ENCODE data around the gene OAF. TPM values are rescaled to one million over a fixed set of nuclear protein-coding genes. Genes with fewer than 3 reads are reported as not detected.

OAF gene
- total and polyA plus RNA-seq, 2 donors: 25.5 to 50.2 TPM

DNA sequence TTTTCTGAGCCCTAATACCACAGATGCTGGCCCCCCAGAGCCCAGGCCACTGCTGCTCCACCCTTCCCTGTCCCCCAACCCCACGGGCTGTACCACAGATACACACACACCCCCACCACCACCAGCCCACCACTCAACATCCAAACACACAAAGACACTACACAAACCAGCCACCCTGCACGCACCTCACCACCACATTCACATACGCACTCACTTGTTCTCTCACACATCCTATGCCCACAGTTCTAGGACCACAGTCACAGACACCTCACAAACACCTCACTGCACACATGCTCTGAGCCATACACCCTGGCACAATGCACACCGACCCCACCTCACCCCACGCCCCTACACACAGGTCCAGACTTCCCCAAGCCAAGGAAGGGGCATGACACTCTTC lies 22.5 kb upstream of the OAF start:
- WGBS: 86% methylated on average over 5 of the region's 5 CpGs
- Histone ChIP-seq H3K4me1 (ENCODE audit: insufficient read depth) (no peaks in the 10 kb centered on the region), H3K36me3 (ENCODE audit: insufficient read depth) (no peaks in the 10 kb centered on the region), H3K27ac (ENCODE audit: low read depth) (peak overlapping the region; percentile 11), H3K4me3 (ENCODE audit: low read depth, low read length) (no peak overlapping the region)
- no peak for DNase-seq (ENCODE audit: extremely low spot score)

DNA sequence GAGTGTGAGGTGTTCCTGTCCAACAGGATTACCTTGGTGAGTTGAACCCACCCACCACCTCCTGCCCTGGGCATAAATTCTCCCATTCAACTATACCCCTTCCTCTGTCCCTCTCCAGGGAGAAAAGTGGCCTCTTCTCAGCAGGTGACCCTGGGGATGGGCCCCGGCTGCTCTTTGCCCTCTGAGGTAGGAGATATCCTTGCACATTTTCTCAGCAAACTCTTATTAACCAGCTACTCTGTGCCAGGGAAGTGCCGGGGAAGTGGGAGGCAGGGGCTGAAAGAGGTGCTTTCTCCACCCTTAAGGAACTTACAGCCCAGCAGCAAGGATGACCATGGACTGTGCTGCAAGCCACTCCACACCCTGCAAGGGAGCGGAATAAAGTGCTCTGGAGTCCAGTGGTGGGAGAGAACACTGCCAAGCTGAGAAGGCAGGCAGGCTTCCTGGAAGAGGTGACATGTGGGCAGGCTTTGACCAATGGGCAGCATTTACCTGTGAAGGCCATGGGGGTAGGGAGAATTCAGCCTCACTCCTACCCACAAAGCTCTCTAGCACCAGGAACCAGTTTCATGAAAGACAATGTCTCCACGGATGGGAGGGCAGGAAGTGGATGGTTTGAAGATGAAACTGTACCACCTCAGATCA lies 21.9 kb upstream of the OAF start:
- H3K36me3 ChIP-seq (ENCODE audit: insufficient read depth): no peaks in the 10 kb centered on the region
- no peak overlapping the region for H3K4me3 ChIP-seq (ENCODE audit: low read depth, low read length)
- whole genome bisulfite sequencing: 90% methylated on average over 4 of the region's 4 CpGs
- no peak overlapping the region for H3K27ac ChIP-seq (ENCODE audit: low read depth)
- H3K4me1 ChIP-seq (ENCODE audit: insufficient read depth): no peaks in the 10 kb centered on the region
- no peak for DNase-seq (ENCODE audit: extremely low spot score)

DNA sequence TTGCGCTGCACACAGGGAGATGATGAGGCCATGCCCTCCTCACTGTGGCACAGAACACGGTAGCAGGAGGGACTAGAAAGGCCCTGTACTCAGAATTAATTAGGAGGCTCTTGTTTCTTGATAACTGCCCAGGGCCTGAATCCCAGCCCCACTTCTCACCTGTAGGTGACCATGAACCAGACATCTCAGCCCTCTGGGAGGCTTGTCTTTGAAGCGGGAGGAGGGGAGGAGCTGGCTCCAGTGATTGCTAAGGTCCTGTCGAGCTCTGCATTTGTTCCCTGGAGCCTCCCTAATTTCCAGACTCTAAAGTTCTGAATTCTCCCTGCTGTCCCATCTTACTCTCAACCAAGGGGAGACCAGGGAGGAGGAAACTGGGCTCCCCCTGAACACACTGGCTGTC lies 19.8 kb upstream of the OAF start:
- no peak overlapping the region for H3K4me3 ChIP-seq (ENCODE audit: low read depth, low read length)
- H3K4me1 ChIP-seq (ENCODE audit: insufficient read depth): no peaks in the 10 kb centered on the region
- no peak for DNase-seq (ENCODE audit: extremely low spot score)
- no peak overlapping the region for H3K27ac ChIP-seq (ENCODE audit: low read depth)
- 90% methylated on average over 4 of the region's 4 CpGs for WGBS
- no peaks in the 10 kb centered on the region for H3K36me3 ChIP-seq (ENCODE audit: insufficient read depth)

DNA sequence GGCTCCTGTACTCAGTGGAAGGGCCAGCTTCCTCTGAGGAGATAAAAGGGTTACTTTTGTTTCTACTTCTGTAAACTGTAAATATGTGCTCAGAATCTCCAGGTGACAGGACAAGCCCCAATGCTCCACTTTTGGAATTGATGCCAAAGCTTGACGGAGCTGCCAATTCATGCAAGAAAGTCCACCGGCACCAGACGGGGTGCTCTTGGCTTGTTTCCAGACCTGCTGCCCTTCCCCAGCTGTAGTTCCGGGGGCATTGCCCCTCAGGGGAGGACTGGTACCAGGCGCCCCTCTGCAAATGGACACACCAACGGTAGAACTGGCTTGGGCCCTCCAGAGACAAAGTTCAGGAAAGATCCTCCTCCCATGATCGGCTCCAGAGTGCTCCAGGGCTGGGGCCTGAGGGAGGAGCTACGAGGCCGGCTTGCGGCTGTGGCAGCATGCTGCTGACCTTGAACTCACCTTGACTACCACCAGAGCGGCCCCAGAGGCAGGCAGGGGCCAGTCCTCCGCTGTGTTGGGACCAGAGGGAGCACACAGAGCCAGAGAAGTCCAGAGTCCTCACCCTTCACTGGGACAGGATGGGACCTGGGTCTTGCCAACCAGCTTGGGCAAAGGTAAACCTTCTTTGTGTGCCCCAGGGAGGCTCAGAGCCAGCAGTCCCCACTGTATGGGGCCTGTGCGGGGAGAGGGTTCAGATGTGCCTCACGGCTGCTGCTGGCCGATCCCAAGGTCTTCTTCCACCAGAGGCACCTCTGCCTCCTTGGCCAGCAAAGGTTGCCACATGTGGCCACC lies 17.8 kb upstream of the OAF start:
- Histone ChIP-seq H3K27ac (ENCODE audit: low read depth) (no peak overlapping the region), H3K4me1 (ENCODE audit: insufficient read depth) (no peaks in the 10 kb centered on the region), H3K36me3 (ENCODE audit: insufficient read depth) (no peaks in the 10 kb centered on the region), H3K4me3 (ENCODE audit: low read depth, low read length) (no peak overlapping the region)
- 73% methylated on average over 15 of the region's 15 CpGs for WGBS
- no peak for DNase-seq (ENCODE audit: extremely low spot score)

DNA sequence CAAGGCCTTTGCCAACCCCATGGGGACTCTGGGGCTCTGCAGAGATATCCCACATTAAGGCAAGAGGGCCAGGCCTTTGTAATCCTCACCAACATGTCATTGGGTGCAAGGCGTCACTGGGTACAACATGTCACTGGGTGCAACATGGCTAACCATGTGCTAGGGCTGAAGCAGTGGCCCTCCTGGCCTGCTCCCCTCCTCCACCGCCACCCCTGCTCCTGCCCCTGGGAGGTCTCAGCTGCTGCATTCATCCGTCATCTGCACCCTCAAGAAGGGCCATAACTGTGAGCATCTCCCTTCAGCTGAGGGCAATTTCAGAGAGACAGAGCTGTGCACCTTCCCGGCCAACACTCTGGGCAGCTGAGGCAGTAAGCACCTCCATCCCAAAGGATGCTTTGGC lies 16.7 kb upstream of the OAF start:
- Histone ChIP-seq H3K4me3 (ENCODE audit: low read depth, low read length) (no peak overlapping the region), H3K36me3 (ENCODE audit: insufficient read depth) (no peaks in the 10 kb centered on the region), H3K4me1 (ENCODE audit: insufficient read depth) (no peaks in the 10 kb centered on the region), H3K27ac (ENCODE audit: low read depth) (no peak overlapping the region)
- 96% methylated on average over 4 of the region's 4 CpGs for WGBS
- no peak for DNase-seq (ENCODE audit: extremely low spot score)

DNA sequence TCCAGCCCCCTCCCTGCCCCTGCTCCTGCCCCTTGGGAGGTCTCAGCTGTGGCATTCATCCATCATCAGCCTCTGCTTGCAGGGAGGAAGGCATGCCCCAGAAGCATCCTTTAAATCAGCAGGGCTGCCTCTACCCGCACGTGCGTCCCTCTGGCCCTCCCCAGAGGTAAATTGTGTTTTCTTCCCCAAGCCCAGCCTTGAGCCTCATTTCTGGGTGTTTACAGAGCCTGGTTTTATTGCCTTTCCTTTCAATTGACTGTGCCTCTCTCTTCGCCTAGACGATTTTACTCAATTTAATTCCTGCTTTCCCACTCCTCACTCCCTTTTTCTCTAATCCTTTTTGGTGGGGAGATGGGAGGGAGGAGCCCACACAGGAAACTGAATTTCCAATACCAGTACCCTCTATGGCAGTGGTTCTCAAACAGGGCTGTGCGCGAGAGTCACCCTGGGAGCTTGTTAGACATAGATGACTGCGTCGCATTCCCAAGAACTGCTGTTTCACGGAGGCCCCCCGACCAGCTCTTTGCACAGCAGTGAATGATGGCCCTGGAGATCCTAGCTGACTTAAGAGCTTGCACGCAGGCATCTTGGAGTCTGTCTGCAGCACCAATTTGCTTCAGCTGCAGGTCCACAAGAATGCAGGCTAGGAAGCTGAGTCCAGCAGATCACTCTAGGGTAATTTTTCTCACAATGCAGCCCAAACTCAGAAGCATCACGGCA lies 15.1 kb upstream of the OAF start:
- Histone ChIP-seq H3K4me1 (ENCODE audit: insufficient read depth) (no peaks in the 10 kb centered on the region), H3K36me3 (ENCODE audit: insufficient read depth) (no peaks in the 10 kb centered on the region), H3K4me3 (ENCODE audit: low read depth, low read length) (no peak overlapping the region), H3K27ac (ENCODE audit: low read depth) (no peak overlapping the region)
- no peak for DNase-seq (ENCODE audit: extremely low spot score)
- WGBS: 60% methylated on average over 13 of the region's 13 CpGs

DNA sequence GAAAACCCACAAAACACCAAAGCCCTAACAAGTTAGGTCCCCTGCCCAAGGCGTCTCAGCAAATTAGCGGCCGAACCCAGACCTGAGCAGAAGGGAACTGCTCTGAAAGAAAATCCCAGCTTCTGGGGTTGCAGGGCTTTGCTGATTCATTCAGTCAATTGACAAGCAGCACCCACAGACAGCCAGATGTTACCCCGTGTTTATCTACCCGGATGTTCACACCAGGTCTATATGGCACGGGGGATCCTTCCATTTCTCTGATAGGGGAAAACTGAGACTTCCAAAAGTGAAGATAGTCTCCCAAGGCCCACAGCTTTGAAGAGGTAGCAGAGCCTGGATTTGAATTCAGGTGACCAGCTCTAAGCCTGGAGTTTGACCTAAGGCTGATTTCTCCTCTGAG lies 14.0 kb upstream of the OAF start:
- no peak for DNase-seq (ENCODE audit: extremely low spot score)
- Histone ChIP-seq H3K36me3 (ENCODE audit: insufficient read depth) (no peaks in the 10 kb centered on the region), H3K27ac (ENCODE audit: low read depth) (no peak overlapping the region), H3K4me1 (ENCODE audit: insufficient read depth) (no peaks in the 10 kb centered on the region), H3K4me3 (ENCODE audit: low read depth, low read length) (no peak overlapping the region)
- 84% methylated on average over 6 of the region's 6 CpGs for WGBS

DNA sequence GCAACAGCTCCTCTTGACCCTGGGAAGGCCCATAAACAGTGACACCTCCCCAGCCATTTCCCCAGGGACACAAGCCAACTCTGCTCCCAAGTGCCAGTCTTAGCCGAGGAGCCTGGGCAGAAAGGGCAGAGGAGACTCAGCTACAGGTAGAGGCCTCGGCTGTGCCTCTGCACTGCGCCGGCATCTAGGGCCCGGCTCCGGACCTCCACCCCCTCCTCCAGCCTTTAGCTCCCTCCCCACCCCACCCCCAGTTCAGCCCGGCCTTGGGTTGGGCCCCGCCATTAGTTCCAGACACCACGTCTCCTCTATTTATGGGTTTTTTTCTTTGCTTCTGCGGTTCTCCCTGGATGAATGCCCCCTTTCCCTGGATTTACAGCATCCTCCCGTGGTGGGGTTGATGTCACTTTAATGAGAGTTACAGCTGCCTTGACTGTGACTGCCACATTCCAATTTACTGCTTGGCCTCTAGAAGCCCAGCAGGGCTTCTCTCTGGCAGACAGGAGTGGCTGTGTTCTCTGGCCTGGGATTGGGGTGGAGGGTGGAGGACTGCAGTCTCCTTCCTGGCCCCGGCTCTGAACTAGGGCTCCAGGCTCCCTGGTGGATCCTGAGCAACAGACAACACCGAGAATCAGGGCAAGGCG lies 13.5 kb upstream of the OAF start:
- Histone ChIP-seq H3K27ac (ENCODE audit: low read depth) (peak overlapping the region; percentile 25), H3K4me3 (ENCODE audit: low read depth, low read length) (no peak overlapping the region), H3K36me3 (ENCODE audit: insufficient read depth) (no peaks in the 10 kb centered on the region), H3K4me1 (ENCODE audit: insufficient read depth) (no peaks in the 10 kb centered on the region)
- DNase-seq (ENCODE audit: extremely low spot score): no peak
- WGBS: 49% methylated on average over 14 of the region's 14 CpGs

DNA sequence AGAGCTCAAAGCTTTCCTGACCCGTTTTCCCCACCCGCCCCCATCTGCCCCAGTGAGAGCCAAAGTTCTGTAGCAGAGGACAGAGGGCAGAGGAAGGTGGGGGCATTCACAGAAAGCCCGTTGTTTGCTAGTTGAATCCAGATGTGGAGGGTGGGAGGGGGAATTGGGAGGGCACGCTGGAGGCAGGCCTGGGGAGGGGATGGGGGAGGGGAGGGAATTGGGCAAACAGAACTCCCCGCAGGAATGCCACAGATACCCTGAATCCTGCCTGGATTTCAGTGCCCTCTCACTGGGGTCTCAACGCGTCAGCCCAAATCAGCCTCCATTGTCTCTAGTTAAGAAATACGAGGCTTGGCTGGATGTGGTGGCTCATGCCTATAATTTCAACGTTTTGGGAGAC lies 12.9 kb upstream of the OAF start:
- DNase-seq (ENCODE audit: extremely low spot score): no peak
- no peak overlapping the region for H3K4me3 ChIP-seq (ENCODE audit: low read depth, low read length)
- no peaks in the 10 kb centered on the region for H3K4me1 ChIP-seq (ENCODE audit: insufficient read depth)
- no peak overlapping the region for H3K27ac ChIP-seq (ENCODE audit: low read depth)
- WGBS: 67% methylated on average over 9 of the region's 9 CpGs
- H3K36me3 ChIP-seq (ENCODE audit: insufficient read depth): no peaks in the 10 kb centered on the region

DNA sequence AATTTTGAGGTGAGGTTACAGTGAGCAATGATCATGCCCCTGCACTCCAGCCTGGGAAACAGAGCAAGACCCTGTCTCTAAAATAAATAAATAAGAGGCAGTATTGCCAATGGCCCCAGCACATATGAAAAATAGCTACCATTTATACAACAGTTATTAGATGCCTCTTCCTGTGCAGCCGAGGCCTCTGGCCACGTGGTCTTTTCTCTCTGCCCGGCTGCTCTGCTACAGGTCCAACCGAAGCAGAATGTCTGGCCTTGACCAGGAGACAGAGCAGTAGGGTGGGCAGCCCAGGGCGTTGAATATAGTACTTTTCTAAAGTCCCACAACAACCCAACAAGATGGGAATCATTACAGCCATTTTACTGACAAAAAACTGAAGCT lies 12.4 kb upstream of the OAF start:
- Histone ChIP-seq H3K36me3 (ENCODE audit: insufficient read depth) (no peaks in the 10 kb centered on the region), H3K27ac (ENCODE audit: low read depth) (no peak overlapping the region), H3K4me3 (ENCODE audit: low read depth, low read length) (no peak overlapping the region), H3K4me1 (ENCODE audit: insufficient read depth) (no peaks in the 10 kb centered on the region)
- DNase-seq (ENCODE audit: extremely low spot score): no peak
- WGBS: 79% methylated on average over 5 of the region's 5 CpGs

DNA sequence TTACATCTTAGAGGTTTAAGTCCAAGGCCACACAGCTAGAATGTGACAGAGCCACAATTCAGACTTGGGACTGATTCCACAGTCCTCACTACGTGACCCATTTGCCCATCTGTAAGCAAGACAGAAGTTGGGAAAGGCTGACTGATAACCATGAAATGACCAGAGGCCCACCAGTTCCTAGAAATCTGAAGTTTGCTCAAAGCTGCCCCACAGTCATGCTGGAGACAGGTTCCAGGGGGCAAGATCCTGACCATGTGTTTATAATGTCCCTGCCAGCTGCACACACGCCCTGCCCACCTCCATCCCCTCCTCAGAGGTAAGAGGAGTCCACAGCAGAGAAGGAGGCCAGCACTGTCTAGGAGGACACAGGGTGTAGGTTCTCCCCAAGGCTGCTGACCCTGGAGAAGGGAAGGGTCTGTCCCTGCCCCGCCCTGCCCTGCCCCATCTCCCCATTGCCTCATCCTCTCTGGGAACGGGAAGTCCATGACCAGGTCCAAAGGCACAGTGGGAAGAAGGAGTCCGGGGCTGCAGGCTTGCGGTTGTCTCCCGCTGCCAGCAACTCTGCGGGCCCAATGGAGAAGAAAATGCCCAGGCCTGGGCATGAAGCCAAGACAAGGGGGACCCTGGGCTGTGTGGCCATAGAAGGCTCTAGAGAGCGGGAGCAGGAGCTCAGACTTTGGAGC lies 11.9 kb upstream of the OAF start:
- Histone ChIP-seq H3K4me3 (ENCODE audit: low read depth, low read length) (no peak overlapping the region), H3K36me3 (ENCODE audit: insufficient read depth) (no peaks in the 10 kb centered on the region), H3K27ac (ENCODE audit: low read depth) (no peak overlapping the region), H3K4me1 (ENCODE audit: insufficient read depth) (peaks cover 2% of the 10 kb centered on the region)
- 90% methylated on average over 9 of the region's 9 CpGs for WGBS
- DNase-seq (ENCODE audit: extremely low spot score): no peak

DNA sequence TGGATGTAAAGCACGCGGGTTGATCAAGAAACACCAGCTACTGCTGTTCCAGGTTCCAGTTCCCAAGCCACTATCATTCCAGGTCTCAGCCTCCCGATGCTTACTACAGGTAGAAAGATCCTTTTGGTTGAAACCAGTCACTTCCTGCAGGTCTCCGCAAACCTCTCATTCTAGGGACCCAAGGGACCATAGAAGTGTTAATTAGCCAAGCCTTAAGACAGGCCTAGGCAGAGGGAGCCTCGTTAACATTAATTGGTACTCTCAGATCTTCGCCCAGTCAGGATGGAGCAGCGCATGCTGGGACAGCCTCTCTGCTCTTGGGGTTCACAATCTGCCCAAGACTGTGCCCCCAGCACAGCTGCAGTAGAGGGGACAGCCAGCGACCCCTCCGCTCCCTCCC lies 11.2 kb upstream of the OAF start:
- H3K36me3 ChIP-seq (ENCODE audit: insufficient read depth): no peaks in the 10 kb centered on the region
- H3K4me3 ChIP-seq (ENCODE audit: low read depth, low read length): no peak overlapping the region
- peaks cover 2% of the 10 kb centered on the region for H3K4me1 ChIP-seq (ENCODE audit: insufficient read depth)
- no peak overlapping the region for H3K27ac ChIP-seq (ENCODE audit: low read depth)
- 91% methylated on average over 9 of the region's 9 CpGs for WGBS
- no peak for DNase-seq (ENCODE audit: extremely low spot score)

DNA sequence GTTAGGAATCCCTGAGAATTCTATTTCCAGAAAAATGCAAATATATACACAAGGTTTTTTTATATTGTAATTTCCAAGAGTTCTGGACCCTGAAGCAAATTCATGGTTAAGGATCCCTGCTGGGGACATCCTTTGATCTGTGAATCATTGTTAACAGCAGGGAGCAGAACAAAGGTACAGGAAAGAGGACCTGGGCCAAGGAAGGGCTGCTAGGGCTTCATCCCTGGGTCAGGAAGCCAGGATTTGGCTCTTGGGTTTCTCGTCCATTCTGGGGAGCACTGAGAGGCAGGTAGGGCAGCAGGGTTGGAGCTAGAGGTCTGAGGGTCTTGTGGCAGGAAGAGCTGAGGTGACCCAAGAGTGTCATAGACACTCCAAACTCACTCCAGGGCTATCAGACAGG lies 10.2 kb upstream of the OAF start:
- 89% methylated on average over 1 of the region's 1 CpG for WGBS
- no peak for DNase-seq (ENCODE audit: extremely low spot score)
- Histone ChIP-seq H3K4me3 (ENCODE audit: low read depth, low read length) (no peak overlapping the region), H3K4me1 (ENCODE audit: insufficient read depth) (peaks cover 2% of the 10 kb centered on the region), H3K27ac (ENCODE audit: low read depth) (no peak overlapping the region), H3K36me3 (ENCODE audit: insufficient read depth) (no peaks in the 10 kb centered on the region)
